Measurements from ENCODE around the gene UBL7. TPM values are rescaled to one million over a fixed set of nuclear protein-coding genes. Genes with fewer than 3 reads are reported as not detected.

UBL7 gene
- polyA plus RNA-seq, 3 donors = 43.4 to 103 (median 95.1) TPM

GRCh38 chr15:74397239-74398068 lies 63.5 kb downstream of the UBL7 start:
- H2AFZ ChIP-seq (ENCODE audit: insufficient read depth, low read depth, low read length, poor library complexity, severe bottlenecking) = no peak overlapping the region
- H3K9me3 ChIP-seq (replicated peaks in 1 of 2; ENCODE audit: control insufficient read depth in 1 of 2, insufficient read depth in 1 of 2, low read length in 2 of 2) = no peaks in the 10 kb centered on the region
- H3K27ac Mint-ChIP-seq = peak overlapping the region in 3 of 7 donors; percentile 25 to 68 (median 46)
- peaks cover 30% of the 10 kb centered on the region for H3K4me1 Mint-ChIP-seq
- no peaks in the 10 kb centered on the region for H3K79me2 ChIP-seq (ENCODE audit: insufficient read depth, low read length)
- H3K4me2 ChIP-seq (replicated peaks; ENCODE audit: extremely low read depth, low read length, poor library complexity, severe bottlenecking) = peak overlapping the region; percentile 16
- H3K9me3 Mint-ChIP-seq = peaks cover 0 to 4% (median 0%) of the 10 kb centered on the region in 7 donors
- H3K27me3 ChIP-seq (ENCODE audit: control insufficient read depth in 2 of 2, insufficient read depth in 2 of 2, low read length in 2 of 2) = no peaks in the 10 kb centered on the region
- H3K4me1 ChIP-seq (ENCODE audit: control insufficient read depth in 1 of 2, insufficient read depth in 2 of 2, low read length in 2 of 2) = peaks cover 21 to 30% of the 10 kb centered on the region in 2 donors
- H3K27me3 Mint-ChIP-seq (ENCODE audit: low read depth in 3 of 3) = peaks cover 6 to 31% (median 15%) of the 10 kb centered on the region in 3 donors
- H3K36me3 Mint-ChIP-seq = no peaks in the 10 kb centered on the region
- intact Hi-C loops (cut with micrococcal nuclease) = no loop called here
- no peaks in the 10 kb centered on the region for H4K20me1 ChIP-seq (ENCODE audit: insufficient read depth, low read length)
- H3K36me3 ChIP-seq (replicated peaks in 1 of 2; ENCODE audit: control insufficient read depth in 1 of 2, insufficient read depth in 2 of 2, low read length in 2 of 2) = no peaks in the 10 kb centered on the region
- TF ChIP-seq CTCF (IDR thresholded peaks at IDR 0.05) = no peak
- H3K4me3 ChIP-seq (replicated peaks in 1 of 3; ENCODE audit: low read depth in 2 of 3, low read length in 3 of 3) = no peak overlapping the region
- peak overlapping the region; percentile 3 to 18 for H3K27ac ChIP-seq (ENCODE audit: low read depth in 1 of 2, low read length in 2 of 2)
- WGBS (ENCODE audit: insufficient coverage) = 38% methylated on average over 3 of the region's 6 CpGs
- H3K4me3 Mint-ChIP-seq = no peak overlapping the region
- DNase-seq = peak in 2 of 3 donors; percentile 33 to 41
- H3K9ac ChIP-seq (ENCODE audit: insufficient read depth, low read length, poor library complexity, severe bottlenecking) = no peak overlapping the region

DNA sequence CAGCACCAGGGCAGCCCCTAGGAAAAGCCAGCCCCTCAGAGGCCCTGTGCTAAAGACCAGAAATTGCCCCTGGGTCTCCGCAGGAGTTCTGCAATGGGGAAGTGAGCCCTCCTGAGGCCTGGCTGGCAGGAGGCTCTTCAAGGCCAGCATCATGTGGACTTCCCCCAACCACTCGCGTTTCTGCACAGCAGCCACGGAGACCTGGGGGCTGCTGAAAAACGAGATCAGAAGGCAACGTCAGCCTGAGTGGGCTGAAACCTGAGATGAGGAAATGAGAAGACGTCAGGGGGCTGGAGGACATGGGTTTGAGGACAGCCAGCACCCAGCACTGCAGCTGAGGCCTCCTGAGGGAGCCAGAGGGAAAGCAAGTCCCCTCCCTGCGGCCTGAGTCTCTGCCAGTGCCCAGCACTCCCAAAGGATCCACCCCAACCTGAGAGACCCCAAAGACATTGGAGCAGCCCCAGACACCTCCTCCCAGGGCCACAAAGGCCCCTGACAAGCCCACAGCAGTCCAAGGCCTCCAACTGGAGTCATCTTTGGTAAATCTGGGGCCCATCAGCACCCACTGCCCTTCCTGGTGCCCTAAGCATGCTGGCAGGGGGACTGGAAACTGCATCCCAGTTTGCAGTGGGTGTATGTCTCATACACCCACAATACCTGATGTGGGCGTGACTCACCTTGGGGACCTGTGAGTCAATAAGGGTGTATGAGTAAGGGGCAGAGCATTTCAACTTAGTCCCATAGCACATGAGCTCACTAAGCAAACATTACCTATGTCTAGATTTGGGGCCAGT lies 64.3 kb downstream of the UBL7 start:
- Mint-ChIP-seq H3K27ac (peak overlapping the region in 4 of 7 donors; percentile 49 to 83 (median 74)), H3K4me1 (peaks cover 32% of the 10 kb centered on the region), H3K27me3 (ENCODE audit: low read depth in 3 of 3) (peaks cover 4 to 28% (median 20%) of the 10 kb centered on the region in 3 donors), H3K9me3 (peaks cover 0 to 7% (median 0%) of the 10 kb centered on the region in 7 donors), H3K4me3 (no peak overlapping the region), H3K36me3 (no peaks in the 10 kb centered on the region)
- intact Hi-C loops (cut with micrococcal nuclease) = no loop called here
- Histone ChIP-seq H3K27me3 (ENCODE audit: control insufficient read depth in 2 of 2, insufficient read depth in 2 of 2, low read length in 2 of 2) (no peaks in the 10 kb centered on the region), H3K36me3 (replicated peaks in 1 of 2; ENCODE audit: control insufficient read depth in 1 of 2, insufficient read depth in 2 of 2, low read length in 2 of 2) (no peaks in the 10 kb centered on the region), H3K4me3 (replicated peaks in 1 of 3; ENCODE audit: low read depth in 2 of 3, low read length in 3 of 3) (no peak overlapping the region), H3K79me2 (ENCODE audit: insufficient read depth, low read length) (no peaks in the 10 kb centered on the region), H3K9ac (ENCODE audit: insufficient read depth, low read length, poor library complexity, severe bottlenecking) (peak overlapping the region; percentile 35), H2AFZ (ENCODE audit: insufficient read depth, low read depth, low read length, poor library complexity, severe bottlenecking) (no peak overlapping the region), H3K4me2 (replicated peaks; ENCODE audit: extremely low read depth, low read length, poor library complexity, severe bottlenecking) (no peak overlapping the region), H4K20me1 (ENCODE audit: insufficient read depth, low read length) (no peaks in the 10 kb centered on the region), H3K9me3 (replicated peaks in 1 of 2; ENCODE audit: control insufficient read depth in 1 of 2, insufficient read depth in 1 of 2, low read length in 2 of 2) (no peaks in the 10 kb centered on the region), H3K27ac (ENCODE audit: low read depth in 1 of 2, low read length in 2 of 2) (peak overlapping the region in 1 of 2 donors; percentile 14), H3K4me1 (ENCODE audit: control insufficient read depth in 1 of 2, insufficient read depth in 2 of 2, low read length in 2 of 2) (peaks cover 22 to 32% of the 10 kb centered on the region in 2 donors)
- WGBS (ENCODE audit: insufficient coverage) = 0% methylated on average over 5 of the region's 9 CpGs
- no peak for TF ChIP-seq CTCF (IDR thresholded peaks at IDR 0.05)
- peak in 2 of 3 donors; percentile 32 to 69 for DNase-seq
